SIG-M5 treated with dmso at 0.1 percent for 504 hours (cell line): ENCODE data around the gene PGRMC1.
A peak's percentile ranks its signal among the peaks of the same experiment; 100 is the strongest.
"Not testable (repeated sequence)": the region's sequence is repeated elsewhere in the genome, so short reads cannot be mapped to it uniquely, and the experiment has no call there.

Source experiments
- DNase-seq: peaks from one replicate; lab custom pipeline; 2025; ENCODE audit not compliant: unreplicated experiment; lab: John Stamatoyannopoulos, UW

PGRMC1 gene

GRCh38 chrX:119231936-119232445 lies 4.1 kb upstream of the PGRMC1 start:
- no peak for DNase-seq

- no peak for DNase-seq
Measured at GRCh38 chrX:119235051-119235511, 1.0 kb upstream of the PGRMC1 start.

GRCh38 chrX:119236623-119237561 lies 807 bp downstream of the PGRMC1 start:
- no peak for DNase-seq

- no peak for DNase-seq
Measured at GRCh38 chrX:119237562-119237942, 1.5 kb downstream of the PGRMC1 start.

GRCh38 chrX:119238557-119238956 lies 2.5 kb downstream of the PGRMC1 start:
- no peak for DNase-seq

- DNase-seq, result no peak
Measured at GRCh38 chrX:119240356-119240755, 4.3 kb downstream of the PGRMC1 start.

GRCh38 chrX:119247702-119248101 lies 11.6 kb downstream of the PGRMC1 start:
- no peak for DNase-seq

GRCh38 chrX:119249891-119250290 lies 13.8 kb downstream of the PGRMC1 start:
- no peak for DNase-seq

- no peak for DNase-seq
Measured at GRCh38 chrX:119251386-119251785, 15.3 kb downstream of the PGRMC1 start.

GRCh38 chrX:119252716-119253115 lies 16.6 kb downstream of the PGRMC1 start:
- no peak for DNase-seq

- DNase-seq, result peak; percentile 7
Measured at GRCh38 chrX:119266364-119266995, 30.4 kb downstream of the PGRMC1 start.

GRCh38 chrX:119267115-119267514 lies 31.0 kb downstream of the PGRMC1 start:
- DNase-seq, result not testable (repeated sequence)

- DNase-seq, result no peak
Measured at GRCh38 chrX:119272882-119273419, 36.9 kb downstream of the PGRMC1 start.

GRCh38 chrX:119273420-119274192 lies 37.5 kb downstream of the PGRMC1 start:
- no peak for DNase-seq

GRCh38 chrX:119282347-119282746 lies 46.3 kb downstream of the PGRMC1 start:
- not testable (repeated sequence) for DNase-seq

GRCh38 chrX:119288890-119289393 lies 52.9 kb downstream of the PGRMC1 start:
- no peak for DNase-seq

- DNase-seq, result no peak
Measured at GRCh38 chrX:119290476-119290875, 54.4 kb downstream of the PGRMC1 start.

- not testable (repeated sequence) for DNase-seq
Measured at GRCh38 chrX:119291246-119291645, 55.2 kb downstream of the PGRMC1 start.

GRCh38 chrX:119292445-119292844 lies 56.4 kb downstream of the PGRMC1 start:
- DNase-seq, result peak; percentile 0
